GM18870 (cell line): ENCODE results near the gene P2RY1.
"Not testable (repeated sequence)": the region's sequence is repeated elsewhere in the genome, so short reads cannot be mapped to it uniquely, and the experiment has no call there.

Source experiments
- ATAC-seq: cut with Tn5 transposase; IDR thresholded peaks from one replicate; pipeline ENCODE4 v1.9.1; 2021; ENCODE audit warnings: moderate library complexity; ENCODE audit not compliant: unreplicated experiment

The P2RY1 gene

GRCh38 chr3:152835601-152836102 lies 721 bp downstream of the P2RY1 start:
- peak; percentile 0 for ATAC-seq

DNA sequence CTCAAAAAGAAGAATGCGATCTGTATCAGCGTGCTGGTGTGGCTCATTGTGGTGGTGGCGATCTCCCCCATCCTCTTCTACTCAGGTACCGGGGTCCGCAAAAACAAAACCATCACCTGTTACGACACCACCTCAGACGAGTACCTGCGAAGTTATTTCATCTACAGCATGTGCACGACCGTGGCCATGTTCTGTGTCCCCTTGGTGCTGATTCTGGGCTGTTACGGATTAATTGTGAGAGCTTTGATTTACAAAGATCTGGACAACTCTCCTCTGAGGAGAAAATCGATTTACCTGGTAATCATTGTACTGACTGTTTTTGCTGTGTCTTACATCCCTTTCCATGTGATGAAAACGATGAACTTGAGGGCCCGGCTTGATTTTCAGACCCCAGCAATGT lies 1.3 kb downstream of the P2RY1 start:
- no peak for ATAC-seq

GRCh38 chr3:152839511-152839910 lies 4.6 kb downstream of the P2RY1 start:
- no peak for ATAC-seq

GRCh38 chr3:152841131-152841530 lies 6.2 kb downstream of the P2RY1 start:
- ATAC-seq: no peak

- no peak for ATAC-seq
Observed at GRCh38 chr3:152842413-152842812, 7.5 kb downstream of the P2RY1 start.

GRCh38 chr3:152843955-152844354 lies 9.0 kb downstream of the P2RY1 start:
- peak; percentile 95 for ATAC-seq

GRCh38 chr3:152846572-152847202 lies 11.8 kb downstream of the P2RY1 start:
- not testable (repeated sequence) for ATAC-seq

DNA sequence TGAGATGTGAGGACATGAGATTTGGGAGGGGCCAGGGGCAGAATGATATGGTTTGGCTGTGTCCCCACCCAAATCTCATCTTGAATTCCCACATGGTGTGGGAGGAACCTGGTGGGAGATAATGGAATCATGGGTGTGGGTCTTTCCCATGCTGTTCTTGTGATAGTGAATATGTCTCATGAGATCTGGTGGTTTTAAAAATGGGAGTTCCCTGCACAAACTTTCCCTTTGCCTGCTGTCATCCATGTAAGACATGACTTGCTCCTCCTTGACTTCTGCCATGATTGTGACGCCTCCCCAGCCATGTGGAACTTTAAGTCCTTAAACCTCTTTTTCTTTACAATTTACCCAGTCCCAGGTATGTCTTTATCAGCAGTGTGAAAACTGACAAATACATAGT lies 12.7 kb downstream of the P2RY1 start:
- ATAC-seq: not testable (repeated sequence)

DNA sequence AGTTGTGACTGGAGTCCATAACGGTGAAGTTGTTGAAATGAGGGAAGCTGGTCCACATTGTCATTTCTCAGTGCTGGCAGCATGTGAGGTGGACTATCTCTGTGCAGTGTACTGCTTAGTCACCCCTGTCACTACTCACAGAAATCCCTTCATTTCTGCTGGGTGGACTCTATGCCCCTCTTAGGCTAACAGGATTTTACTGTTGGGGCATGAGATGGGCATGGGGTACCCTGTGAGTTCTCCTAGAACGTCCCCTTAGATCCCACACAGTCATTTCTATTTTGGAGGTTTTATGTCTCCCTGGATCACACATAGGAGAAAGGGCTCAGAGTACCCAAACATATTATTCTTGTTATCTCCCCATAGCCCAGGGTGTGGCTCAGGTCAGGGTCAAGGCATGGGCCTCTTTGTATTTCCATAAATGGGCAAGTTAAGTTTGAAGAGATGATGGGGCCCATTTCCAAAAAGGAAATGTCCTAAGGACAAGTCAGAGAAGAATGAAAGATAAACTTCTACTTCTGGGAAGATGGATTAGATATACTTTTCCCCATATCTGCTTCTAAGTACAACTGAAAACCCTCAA lies 15.2 kb downstream of the P2RY1 start:
- no peak for ATAC-seq

DNA sequence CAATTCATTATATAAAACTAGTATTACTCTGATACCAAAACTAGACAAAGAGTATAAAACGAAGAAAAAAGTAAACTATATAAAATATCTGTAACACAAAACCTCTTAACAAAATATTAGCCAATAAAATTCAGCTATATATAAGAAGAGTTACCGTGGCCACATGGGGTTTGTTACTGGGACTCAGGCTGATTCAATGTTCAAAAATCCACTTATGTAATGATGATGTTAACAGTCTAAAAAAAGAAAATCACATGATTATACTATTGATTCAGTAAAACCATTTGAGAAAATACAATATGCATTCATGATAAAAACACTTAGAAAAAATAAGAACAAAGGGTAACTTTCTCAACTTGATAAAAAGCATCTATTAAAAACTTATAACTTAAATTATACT lies 18.3 kb downstream of the P2RY1 start:
- no peak for ATAC-seq

- ATAC-seq: no peak
Observed at GRCh38 chr3:152857082-152857481, 22.2 kb downstream of the P2RY1 start.

GRCh38 chr3:152858170-152858800 lies 23.4 kb downstream of the P2RY1 start:
- ATAC-seq: no peak

DNA sequence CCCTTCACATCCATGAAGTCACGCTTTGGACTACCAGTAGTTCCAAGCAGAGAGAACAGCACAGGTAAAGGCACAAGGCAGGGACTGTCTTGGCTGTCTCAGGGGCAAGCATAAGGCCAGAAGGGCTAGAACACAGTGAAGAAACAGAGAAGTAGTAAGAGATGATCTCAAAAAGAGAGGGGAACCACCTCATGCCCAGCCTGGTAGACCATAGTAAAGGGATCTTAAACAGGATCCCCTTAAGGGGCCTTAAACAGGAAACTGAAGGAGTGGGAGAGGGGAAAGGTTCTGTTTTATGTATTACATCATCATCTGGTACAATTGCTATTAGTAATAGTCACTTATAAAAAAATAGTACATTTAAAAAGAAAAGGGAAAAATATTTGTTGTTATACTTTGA lies 25.8 kb downstream of the P2RY1 start:
- ATAC-seq: no peak

DNA sequence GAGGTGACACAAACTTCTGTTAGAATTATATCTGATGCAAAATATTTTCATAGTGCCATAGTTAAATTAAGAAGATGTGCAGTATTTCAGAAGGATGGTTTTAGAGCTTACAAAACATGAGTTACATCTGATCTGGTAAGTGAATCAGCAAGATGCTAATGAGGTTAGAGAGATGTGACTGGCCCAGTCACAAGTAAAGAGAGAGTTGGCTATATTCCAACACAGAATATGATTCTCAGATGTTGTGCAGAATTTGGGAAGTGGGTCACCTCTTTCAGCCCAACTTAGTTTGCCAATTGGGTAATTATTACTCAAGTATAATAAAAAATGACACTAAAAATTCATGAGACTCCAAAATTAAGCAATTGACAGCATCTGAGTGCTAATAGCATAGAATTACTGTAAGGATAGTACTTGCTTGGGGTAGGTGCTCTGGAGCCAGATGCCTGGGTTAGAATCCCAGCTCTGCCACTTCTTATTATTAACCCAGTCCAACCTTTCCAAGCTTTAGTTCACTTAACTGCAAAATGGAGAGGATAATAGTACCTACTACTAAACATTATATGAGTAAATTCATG lies 30.8 kb downstream of the P2RY1 start:
- no peak for ATAC-seq

DNA sequence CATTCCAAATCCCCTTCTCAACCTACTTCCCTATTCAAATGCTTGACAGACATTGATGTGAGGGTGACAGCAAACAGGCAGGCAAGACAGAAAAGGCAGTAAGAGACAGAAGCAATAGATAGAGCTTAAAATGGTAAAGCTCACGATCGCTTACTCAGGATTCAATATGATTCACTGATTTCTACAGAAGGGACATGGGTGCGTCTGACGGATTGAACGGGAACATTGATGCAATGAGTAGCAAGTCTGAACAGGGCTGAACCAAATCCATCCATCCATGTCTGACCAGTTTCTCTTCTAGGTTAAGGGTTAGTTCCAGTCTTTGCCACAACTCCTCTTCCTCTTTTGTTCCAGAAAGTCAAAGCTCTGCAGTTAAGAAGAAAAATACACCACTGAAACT lies 35.1 kb downstream of the P2RY1 start:
- no peak for ATAC-seq

GRCh38 chr3:152873314-152873713 lies 38.4 kb downstream of the P2RY1 start:
- ATAC-seq: not testable (repeated sequence)

DNA sequence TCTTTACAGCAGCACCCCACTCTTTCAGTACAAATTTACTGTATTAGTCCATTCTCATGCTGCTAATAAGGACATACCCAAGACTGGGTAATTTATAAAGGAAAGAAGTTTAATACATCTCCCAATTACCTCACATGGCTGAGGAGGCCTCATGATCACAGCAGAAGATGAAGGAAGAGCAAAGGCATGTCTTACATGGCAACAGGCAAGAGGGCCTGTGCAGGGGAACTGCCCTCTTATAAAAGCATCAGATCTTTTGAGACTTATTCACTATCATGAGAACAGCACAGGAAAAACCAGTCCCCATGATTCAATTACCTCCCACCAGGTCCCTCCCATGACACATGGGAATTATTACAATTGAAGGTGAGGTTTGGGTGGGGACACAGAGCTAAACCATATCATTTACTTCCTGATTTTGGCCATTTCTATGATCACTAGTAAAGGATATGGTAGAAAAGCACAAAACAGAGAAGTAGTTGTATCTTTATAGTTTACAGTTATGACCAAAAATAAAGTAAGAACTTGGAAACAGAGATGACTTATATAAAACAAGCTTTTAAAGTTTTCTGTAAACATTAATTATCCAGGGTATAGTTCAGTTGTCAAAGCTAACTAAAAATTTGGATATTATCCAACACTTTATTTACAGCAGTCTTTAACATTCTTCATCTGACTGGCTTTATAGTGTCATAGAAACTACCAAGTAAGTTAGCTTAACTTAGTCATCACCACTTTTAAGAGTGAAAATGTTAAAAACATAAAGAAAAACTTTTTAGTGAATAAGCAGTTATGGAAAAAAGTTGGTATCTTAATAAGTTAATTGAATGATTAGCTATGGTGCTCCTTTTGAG lies 40.2 kb downstream of the P2RY1 start:
- no peak for ATAC-seq

GRCh38 chr3:152879130-152879789 lies 44.3 kb downstream of the P2RY1 start:
- no peak for ATAC-seq

DNA sequence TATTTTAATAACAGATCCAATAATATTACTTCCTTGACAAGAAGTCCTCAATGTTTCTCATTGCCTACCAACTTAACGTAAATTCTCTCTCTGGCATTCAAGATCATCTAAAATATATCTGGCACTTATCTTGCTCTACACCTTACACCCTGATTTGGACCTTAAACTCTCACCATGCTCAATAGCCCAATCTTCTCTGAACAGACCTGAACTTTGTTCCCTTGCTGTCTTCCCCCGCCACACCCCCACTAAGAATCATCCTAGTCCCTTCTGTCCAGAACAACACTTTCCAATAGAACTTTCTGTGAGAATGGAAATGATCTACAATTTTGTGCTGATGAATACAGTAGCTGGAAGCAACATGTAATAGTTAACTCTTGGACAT lies 44.9 kb downstream of the P2RY1 start:
- no peak for ATAC-seq

- ATAC-seq: no peak
Observed at GRCh38 chr3:152885076-152885475, 50.1 kb downstream of the P2RY1 start.
